ENCODE data around the gene ETNPPL.

ETNPPL gene

DNA sequence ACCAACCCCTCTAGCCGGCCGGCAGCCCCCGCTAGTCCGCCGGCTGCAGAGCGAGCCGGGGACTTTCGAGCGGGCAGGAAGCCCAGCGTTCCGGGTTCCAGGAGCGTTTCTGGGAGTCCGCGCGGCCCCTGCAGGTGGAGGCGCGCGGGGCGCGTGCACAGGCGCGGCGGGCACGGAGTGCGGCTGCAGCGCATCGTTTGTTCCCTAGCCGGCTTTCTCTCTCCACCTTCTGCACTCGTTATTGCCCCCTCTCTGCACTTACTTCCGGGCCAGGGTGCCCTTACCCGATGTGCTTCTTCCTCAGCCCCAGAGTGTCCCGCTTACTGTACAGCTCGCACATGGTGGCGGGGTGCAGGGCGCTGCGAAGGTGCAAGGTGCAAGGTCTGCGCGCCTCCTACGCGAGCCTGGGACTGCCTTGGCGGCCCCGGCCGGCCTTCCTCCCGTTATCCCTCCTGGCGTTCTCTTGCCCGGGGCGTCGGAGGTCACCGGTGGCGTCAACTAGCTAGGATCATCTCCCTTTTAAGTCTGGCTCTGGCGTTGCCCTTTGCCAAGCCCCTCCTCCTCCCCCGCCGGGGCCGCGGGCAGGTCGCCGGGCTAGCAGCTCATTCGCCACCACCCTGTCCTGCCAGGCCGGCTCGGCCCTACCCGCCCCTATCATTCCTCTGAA lies at the start of gene ETNPPL:
Gene ETNPPL (minus strand): TSS at position 495 of the 667 bp plus-strand sequence. CDS start 155 bp downstream, at position 340.
- DNase-seq, result peak; percentile 6

DNA sequence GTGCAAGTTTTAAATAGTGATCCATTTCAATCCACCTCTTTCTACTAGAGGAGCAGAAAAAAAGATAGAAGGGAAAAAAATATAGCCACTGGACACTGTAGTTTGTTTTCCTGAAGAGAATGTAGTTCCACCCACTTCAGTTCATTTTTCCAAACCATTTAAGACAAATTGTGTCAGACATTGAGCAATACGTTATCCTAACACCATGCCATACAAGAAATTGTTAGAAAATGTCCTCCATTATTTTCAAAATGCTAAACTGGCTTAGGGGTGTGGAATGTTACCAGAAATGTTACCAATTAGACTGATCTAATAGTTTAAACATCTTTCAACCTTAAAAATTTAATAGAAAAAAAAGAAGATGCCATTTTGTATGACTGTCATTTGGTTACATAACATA lies 48.6 kb upstream of the ETNPPL start:
- DNase-seq, result no peak

DNA sequence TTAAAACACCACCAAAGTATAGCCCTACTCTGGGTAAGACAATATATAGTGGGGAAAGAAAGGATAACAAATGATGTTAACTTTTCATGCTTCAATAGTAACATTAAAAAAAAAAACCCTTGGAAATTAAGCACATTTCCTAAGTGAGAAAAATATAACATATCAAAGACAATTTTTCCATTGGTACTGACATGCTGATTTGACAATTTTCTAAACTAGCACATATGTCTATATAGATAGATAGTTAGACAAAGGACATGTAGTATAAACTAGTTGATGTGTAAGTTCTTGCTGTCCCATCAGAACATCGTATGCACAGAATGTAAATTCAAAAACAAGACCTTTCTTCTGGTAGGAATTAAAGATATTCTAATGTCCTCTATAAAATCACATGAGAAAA lies 47.2 kb upstream of the ETNPPL start:
- no peak for DNase-seq

DNA sequence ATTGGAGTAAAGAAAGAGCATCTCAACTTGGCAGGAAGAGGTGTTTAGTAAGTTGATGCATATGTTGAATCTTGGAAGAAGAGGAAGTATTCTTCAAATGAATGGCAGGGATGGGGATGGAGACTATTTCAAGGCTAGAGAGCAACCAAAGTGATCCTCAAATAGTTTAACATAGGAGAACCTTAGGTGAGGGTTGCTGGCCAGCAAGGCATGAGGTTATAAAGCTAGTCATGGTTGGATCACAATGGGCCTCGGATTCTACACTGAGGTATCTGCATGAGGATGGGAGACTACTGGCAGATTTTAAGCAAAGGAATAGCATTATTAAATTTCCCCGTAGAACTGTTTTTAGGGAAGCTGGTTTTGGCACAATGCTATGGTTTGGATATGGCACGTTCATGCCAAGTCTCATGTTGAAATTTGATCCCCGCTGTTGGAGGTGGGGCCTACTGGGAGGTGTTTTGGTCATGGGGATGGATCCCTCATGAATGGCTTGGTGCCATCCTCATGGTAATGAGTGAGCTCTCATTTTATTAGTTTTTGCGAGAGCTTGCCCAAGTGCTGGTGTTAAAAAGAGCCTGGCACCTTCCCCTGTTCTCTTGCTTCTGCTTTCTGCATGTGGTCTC lies 41.9 kb upstream of the ETNPPL start:
- no peak for DNase-seq

DNA sequence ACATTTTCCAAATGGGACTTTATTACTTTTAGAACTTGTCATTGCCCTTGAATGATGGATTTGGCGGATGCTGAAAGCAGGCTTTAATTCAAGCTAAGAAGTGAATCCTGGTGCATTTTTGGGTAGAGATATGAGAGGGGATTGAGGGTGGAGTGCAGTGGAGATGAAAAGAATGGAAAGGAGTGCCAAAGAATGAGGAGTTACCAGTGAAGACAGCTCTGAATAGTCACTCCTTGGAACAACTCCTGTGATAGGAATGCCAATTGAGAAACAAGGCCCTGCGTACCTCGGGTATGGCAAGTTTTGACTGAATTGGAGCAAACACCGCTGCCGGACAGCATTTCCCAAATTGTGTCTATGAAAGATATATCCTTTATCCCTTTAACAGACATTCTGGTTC lies 36.5 kb upstream of the ETNPPL start:
- no peak for DNase-seq

DNA sequence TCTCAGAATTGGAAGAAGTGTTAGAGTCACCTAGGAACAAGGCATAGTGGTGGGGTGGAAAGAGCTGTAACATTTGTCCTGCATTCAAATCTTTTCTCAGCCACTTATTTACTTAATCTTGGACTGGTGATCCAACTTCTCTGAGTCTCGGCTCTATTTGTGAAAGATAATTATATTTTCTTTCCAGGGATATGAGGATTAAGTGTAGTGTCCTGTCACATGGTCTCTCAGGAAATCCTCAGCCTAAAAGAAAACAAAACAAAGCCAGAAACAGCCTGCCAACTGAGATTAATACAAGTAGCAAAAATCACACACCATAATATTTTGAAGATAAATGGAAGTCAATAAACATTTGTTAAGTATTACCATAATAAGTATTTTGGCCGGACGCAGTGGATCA lies 33.3 kb upstream of the ETNPPL start:
- DNase-seq, result no peak

DNA sequence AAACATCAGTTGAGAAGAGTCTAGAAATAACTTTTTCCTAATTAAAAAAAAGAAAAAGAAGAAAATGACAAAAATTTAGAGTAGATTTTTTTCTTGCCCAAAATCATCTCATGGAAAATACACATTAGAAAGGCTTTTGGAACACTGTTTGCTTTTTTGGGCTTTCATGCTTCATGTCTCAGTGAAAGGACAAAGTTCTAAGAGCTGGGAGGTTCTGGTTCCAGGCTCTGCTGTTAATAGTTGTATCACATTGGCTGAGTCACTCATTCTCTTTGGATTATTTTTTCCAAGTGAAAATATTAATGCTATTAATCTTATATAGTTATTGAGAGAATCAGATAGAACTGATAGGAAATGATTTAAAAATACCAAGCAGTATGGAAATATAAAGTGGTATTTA lies 32.9 kb upstream of the ETNPPL start:
- no peak for DNase-seq

DNA sequence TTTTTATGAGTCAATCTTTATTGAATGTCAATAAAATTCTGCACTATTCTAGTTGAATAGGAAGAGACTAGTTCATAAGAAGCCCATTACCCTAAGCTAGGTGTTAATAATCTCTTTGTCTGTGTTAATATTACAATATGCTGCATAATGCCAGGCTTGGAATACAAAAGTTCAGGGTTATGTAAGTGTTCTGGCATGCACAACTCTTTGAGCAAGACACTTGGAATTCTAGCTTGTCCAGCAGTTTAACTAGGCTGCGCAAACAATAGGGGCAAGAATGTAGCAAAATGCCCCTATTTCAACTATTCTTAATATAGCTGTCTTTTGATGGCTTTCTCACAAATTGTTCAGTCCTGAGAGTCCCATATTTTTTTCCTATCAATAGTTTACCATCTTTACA lies 31.3 kb upstream of the ETNPPL start:
- DNase-seq, result no peak

DNA sequence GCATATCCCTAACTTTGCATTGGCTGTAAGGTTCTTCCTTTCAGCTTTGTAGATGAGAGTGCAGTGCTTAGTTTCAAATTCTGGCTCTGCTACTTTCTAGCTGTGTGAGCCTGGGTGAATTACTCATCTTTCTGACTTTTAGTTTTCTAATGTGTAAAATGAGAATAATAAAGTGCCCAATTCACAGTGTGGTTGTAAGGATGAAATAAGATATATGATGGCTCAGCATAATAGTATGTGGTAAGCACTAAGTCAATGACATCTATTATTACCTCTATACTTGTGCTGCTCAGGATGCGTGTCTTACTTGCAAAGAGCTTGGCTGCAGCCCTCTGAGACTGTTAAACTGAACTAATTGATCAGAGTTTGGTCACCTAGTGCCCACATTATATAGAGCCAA lies 30.6 kb upstream of the ETNPPL start:
- DNase-seq, result no peak

DNA sequence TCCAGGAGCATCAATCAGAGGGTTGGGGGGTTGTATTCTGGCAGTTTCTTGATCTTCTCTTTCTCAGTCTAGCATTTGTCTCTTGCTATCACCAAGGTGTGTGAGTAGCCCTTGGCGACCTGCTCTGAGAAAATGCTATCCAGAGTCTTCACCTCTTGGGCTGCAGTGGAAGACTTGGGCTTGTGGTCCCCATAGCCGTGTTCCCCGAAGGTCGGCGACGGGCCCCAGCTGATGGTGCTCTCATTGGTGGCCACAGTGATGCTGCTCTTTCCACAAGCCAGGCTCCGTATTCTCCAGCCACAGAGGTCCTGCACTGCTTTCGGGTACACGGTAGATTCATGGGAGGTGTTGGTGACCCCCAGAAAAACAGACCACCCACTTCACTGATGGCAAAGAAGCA lies 25.9 kb upstream of the ETNPPL start:
- DNase-seq, result no peak

DNA sequence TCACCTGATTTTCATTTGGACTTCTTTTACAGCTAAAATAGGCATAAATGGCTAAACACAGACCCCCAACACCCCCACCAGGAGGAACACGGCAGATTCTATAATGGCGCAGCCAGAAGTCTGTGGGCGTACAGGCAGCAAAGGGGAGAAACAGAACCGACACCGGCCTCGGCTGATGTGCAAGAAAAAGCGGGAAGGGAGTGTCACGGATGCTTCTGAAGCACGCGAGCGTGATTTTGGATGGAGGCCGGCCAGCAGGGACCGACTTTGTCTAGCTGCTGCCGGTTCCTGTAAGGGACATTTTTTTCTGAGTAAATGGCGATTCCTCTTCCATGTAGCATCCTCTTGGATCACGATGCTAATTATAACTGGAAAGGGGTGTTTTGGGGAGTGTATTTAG lies 24.9 kb upstream of the ETNPPL start:
- DNase-seq, result no peak

DNA sequence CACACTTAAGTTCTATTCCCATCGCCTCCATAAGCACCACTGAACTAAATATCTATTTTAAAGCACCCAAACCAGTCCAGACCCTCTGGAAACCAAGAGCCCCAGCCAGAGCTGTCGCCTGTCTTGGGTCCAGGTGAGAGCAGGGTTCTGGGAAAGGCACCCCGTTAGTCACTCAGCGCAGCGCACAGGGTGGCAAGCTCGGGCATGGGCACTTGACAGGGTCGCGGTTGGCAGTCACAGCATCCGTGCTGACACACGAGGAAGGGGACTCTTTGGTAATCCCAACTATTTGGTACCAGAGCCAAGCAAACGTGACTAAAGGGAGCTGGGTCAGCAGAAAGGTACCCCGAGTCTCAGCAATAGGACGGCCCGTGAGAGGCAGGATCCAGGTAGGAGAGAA lies 24.3 kb upstream of the ETNPPL start:
- DNase-seq, result no peak

DNA sequence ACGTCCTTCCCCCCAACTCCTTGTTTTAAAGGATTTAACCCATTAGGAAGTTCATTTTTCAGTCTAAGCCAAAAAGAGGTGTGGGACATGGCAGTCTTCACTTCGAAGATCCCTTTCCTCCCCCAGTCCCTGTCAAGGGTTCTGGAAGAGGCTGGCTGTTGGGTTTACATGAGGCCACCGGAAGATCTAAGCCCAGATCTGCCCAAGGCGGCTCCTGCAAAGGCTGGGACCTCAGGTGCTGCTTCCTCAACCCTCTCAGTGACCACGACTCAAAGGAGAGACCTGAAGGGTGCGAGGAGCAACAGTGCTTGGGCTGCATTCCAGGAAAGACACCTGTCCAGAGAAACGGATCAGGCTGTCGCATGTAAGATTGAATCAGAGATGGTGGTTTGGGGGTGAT lies 23.5 kb upstream of the ETNPPL start:
- no peak for DNase-seq

DNA sequence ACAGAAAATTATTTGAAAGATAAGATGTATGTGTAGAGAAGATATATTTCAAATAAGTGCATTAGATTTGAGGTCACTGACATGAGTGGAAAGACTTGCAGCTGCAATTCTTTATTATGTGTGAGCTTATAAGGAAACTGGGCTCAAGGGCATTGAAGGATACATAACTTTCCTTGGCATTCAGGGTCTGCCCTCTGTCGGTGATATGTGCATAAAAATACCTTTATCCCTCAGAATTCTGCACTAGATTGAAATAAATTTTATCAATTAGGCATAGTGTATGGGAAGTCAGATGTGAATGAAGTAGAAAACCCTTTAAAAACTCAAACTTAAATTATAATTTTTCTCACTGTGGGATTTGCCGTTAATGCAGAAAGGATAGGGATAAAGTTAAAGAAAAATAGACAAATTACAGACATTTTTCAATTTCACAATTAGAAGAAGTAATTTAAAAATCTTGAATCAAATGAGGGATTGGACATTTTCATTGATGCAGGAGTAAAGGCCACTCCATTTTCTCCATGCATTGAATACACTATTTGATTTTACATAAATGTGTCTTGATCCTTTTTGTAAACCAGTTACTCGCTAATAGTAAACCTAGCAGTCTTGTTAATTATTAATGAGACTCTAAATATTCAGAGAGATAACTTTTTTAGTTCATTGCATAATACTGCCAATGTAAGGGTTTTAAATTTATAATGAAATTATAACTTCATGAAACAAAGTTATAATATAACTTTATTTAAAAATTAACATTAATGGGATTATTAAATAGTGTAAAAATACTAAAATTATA lies 21.0 kb upstream of the ETNPPL start:
- no peak for DNase-seq

DNA sequence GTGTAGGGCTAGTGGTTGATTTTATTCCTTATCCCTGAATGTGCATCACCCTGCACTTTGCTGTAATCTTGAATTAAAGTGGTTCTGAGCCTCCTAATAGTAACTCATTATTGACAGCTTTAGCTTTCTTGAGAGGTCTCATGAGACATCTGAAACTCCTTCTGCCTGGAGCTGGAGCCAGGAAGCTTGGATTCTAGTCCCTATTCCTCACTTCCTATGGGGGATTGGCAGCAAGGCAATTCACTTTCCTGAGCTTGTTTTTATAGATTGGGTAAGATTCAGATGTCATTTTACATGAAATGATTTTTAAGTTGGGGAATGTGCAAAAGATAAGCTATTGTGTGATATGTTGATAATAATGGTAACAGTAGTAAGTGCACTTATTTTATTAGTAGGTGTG lies 17.1 kb upstream of the ETNPPL start:
- DNase-seq, result no peak

DNA sequence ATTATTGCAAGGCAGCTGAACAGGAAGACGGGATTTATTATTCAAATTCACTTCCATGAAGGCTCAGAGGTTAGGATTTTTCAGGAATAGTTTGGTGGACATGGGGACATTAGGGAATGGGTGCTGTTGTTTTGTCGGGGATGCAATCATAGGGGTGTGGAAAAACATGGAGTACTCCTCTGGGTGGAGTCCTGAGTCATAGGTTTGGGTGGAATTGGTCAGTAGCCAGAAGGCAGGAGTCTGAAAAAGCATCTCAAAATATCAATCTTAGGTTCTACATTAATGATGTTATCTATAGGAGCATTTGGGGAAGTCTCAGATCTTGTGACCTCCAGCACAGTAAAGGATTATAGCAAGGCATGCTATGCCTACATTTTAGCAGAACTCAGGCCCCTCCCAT lies 14.5 kb upstream of the ETNPPL start:
- no peak for DNase-seq

DNA sequence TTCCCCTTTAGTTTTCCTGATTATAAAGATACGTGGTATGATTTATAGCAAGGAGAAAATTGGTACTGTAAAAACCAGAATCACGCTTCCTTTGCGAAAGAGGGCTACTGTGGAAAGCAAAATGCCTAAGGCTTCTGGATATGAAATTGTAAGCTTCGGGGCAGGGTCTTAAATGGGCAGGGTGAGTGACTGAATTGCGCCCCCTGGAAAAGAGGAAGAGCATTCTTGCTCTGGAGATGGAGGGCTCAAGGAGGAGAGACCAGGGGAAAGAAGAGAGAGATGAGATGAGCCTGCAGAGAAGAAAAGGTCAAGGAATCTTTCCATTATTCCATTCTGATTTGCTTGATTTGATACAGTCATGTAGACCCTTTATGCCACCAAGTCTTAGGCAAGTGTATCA lies 13.1 kb upstream of the ETNPPL start:
- no peak for DNase-seq

DNA sequence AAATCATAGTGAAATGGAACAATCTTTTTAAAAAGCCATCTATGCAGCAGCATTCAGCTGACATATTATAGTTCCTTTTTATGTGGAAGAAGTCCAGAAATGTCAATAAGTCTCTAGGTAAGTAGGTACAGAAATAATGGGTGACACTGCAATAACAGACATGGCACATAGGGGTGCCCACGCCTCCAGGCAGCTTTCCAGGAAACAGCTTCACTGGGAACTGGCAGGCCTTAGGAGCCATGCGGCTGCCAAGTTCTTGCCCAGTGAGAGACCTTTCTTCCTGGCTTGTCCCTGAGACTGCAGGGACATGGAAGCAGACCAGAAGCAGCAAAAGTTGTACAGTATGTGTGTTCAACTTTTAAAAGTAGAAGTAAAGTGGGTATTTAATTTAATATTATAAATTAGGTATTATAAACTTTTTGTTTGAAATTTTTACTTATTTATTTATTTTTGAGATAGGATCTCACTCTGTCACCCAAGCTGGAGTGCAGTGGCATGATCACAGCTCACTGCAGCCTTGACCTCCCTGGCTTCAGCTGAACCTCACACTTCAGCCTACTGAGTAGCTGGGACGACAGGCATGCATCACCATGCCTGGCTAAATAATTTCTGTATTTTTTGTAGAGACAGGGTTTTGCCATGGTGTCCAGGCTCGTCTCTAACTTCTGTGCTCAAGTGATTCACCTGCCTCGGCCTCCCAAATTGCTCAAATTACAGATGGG lies 12.1 kb upstream of the ETNPPL start:
- no peak for DNase-seq

DNA sequence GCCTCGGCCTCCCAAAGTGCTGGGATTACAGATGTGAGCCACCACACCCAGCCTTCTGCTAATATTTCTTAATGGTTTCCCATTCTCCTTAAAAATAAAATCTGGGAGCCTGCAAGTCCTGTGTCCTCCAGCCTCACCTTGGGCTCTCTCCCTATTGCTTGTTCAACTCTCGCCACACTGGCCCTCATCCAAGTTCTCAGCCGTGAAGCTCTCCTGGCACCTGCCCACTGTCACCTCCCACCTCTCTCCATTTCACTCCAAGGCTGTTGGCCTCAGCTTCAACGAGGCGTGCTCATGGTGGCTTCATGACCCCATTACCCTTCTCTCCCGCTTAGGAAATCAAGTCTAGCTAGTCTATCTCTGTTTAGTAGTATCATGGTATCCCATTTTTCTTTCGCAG lies 9.5 kb upstream of the ETNPPL start:
- no peak for DNase-seq

DNA sequence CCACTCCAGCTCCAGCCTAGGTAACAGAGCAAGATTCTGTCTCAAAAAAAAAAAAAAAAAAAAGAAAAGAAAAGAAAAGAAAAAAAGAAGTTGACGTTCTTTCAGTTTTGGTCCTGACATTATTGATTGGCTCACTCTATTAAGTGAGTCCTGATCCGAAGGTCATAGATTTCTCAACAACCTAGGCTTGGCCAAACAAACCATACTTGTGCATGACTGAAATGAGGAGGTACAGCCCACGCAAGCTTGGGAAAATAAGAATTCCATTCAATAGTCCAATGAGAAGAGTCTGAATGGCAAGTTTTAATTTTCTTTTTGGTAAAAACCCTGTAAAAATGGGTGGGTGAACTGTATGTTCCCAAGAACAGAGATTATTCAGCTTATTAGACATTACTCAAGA lies 3.2 kb upstream of the ETNPPL start:
- no peak for DNase-seq

DNA sequence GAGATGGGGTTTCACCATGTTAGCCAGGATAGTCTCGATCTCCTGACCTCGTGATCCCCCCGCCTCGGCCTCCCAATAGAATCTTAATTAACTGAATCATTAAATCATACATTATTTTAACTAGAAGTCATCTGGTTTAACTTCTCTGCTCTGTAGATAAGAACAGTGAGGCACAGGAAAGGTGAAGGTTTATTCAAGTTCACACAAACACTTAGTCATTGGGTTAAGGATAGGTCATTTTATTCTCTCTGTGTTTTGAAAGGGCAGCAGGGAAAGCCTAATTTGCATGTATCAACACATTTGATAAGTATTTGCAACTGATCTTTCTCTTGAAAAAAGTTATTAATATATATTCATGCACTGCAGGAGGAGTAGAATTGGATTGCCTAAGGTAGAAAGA lies 1.1 kb upstream of the ETNPPL start:
- DNase-seq, result no peak

DNA sequence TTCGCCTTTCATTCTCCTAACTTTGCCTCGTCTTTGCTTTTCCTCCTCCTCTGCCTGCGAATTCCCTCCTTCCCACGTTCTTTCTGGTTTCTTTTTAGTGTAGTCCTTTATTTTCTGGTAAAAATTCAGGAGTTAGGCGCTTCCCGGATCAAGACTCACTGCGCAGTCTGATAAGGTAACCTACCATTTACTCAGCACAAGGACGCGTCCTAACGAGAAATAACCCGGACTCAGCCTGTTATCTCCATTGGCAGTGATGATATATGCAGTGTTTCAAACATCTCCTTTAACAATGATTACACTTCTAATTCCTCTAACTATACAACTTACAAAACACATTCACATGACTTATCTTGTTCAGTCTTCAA lies 357 bp upstream of the ETNPPL start:
- no peak for DNase-seq

DNA sequence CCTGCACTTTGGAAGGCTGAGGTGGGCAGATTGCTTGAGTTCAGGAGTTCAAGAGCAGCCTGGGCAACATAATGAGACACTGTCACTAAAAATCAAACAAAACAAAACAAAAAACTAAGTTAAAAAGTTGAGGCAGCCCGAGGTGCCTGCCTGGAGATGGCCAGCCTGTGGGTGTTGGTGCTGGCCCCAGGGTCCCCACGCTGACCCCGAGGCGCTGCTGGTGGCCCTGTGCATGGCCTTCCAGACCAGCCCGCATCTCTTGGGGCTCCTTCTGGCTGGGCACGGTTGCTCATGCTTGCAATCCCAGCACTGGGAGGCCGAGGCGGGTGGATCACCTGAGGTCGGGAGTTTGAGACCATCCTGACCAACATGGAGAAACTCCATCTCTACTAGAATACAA lies 4.4 kb downstream of the ETNPPL start:
- DNase-seq, result no peak

DNA sequence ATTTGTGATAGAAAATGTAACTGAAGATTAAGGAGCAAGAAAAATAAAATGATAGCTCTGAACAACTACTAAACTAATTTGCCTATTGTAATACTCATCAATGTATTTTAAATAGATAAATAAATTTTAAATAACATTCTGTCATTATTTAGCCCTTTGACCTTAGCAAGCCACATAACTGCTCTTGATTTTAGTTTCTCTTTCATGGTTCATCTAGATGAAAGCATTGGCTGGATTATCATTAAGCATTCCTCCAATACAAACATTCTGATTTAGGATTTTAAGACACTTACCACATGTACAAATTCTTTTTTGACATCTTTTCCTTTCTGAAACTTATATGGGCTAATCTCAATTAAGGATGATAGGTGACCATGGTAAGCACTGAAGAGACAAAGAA lies 8.5 kb downstream of the ETNPPL start:
- DNase-seq, result no peak
